Fibroblast of mammary gland (primary cell): ENCODE measurements around the gene PLXNA2.

Experiments
- DNase-seq: peaks from one replicate; pipeline ENCODE4 v3.0.0-alpha.2; 2010; ENCODE audit warnings: low read depth
- H3K4me3 ChIP-seq: 2 replicates; pipeline ENCODE4 v1.5.1; 2011; ENCODE audit warnings: low read depth, mild to moderate bottlenecking, low read length, moderate library complexity; ENCODE audit not compliant: control insufficient read depth
- CTCF ChIP-seq: conservative IDR thresholded peaks from 2 replicates; pipeline ENCODE4 v1.5.1; 2011; ENCODE audit warnings: low read depth, low read length, inconsistent platforms; ENCODE audit not compliant: control insufficient read depth, insufficient read depth

PLXNA2 gene

GRCh38 chr1:208207388-208208131 is 36.6 kb downstream of the PLXNA2 start:
- TF ChIP-seq CTCF: no peak
- no peak overlapping the region for H3K4me3 ChIP-seq
- peak; percentile 94 for DNase-seq

- H3K4me3 ChIP-seq: no peak overlapping the region
- no peak for DNase-seq
- TF ChIP-seq CTCF: no peak
Measured at GRCh38 chr1:208206092-208206698, 38.0 kb downstream of the PLXNA2 start.

GRCh38 chr1:208205216-208206013 is 38.8 kb downstream of the PLXNA2 start:
- TF ChIP-seq CTCF: no peak
- H3K4me3 ChIP-seq: no peak overlapping the region
- no peak for DNase-seq

GRCh38 chr1:208204779-208205178 is 39.4 kb downstream of the PLXNA2 start:
- no peak for DNase-seq
- TF ChIP-seq CTCF: no peak
- no peak overlapping the region for H3K4me3 ChIP-seq

- peak; percentile 23 for DNase-seq
- no peak for TF ChIP-seq CTCF
- no peak overlapping the region for H3K4me3 ChIP-seq
Measured at GRCh38 chr1:208203848-208204609, 40.2 kb downstream of the PLXNA2 start.

GRCh38 chr1:208203127-208203847 is 40.9 kb downstream of the PLXNA2 start:
- no peak for TF ChIP-seq CTCF
- peak; percentile 72 for DNase-seq
- H3K4me3 ChIP-seq: no peak overlapping the region
